Astrocyte of the cerebellum (primary cell): ENCODE data around the gene RFX5.
"Not testable (repeated sequence)": the region's sequence is repeated elsewhere in the genome, so short reads cannot be mapped to it uniquely, and the experiment has no call there.

Experiments
- DNase-seq: peaks from one replicate; pipeline ENCODE4 v3.0.0-alpha.2; 2011; ENCODE audit warnings: low read depth
- H3K4me3 ChIP-seq: 2 replicates; pipeline ENCODE4 v1.5.1; 2011; ENCODE audit warnings: mild to moderate bottlenecking, low read depth, low read length, moderate library complexity
- in situ Hi-C: cut with HindIII; loops from 2 replicates; pipeline ENCODE4 v1.10.0; 2017; ENCODE audit warnings: low sequenced_read_pairs
- TF ChIP-seq, protein P1 (sequence below): IDR thresholded peaks from 2 replicates; pipeline ENCODE4 v1.5.1; 2012; ENCODE audit warnings: low read length, low read depth, moderate library complexity, mild to moderate bottlenecking; ENCODE audit errors: missing control alignments

Gene RFX5

DNA sequence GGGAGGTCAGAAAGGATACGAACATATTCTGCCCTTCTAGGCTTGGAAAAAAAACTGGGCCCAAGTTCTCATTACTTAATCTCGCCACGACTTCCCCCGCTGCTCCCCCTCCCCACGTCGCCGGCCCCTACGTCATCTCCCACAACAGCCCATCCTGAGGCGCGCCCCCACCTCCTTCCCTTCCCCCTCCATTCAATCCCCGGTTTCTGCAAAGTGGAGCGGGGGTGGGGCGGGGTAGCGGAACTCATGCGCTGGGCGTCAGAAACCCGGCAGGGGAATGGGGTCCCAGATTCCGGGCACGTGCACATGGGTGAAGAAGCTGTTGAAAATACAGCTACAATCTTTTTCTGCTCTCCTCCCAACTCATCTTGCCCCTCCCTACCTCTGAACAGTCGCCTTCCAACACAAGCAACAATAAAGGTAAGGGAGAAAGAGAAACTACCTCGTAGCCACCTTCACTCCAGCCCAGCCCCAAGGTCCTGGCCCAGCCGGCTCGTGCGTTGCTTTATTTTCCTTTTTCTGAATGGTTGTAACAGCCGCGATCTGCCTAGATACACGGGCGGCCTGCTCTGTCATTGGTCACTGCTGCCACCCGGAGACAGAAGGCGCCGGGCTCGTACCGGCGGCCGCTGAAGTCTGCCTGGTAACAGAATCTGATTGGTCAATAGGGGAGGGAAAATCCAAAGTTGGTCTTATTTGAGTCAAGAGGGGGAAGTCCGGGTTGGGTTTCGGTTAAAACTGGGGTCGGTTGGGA lies at the start of gene RFX5:
RFX5 (minus strand) TSS at position 484 of the 754 bp plus-strand sequence. CDS start 932 bp downstream, outside the sequence.
- TF ChIP-seq, protein P1, sequence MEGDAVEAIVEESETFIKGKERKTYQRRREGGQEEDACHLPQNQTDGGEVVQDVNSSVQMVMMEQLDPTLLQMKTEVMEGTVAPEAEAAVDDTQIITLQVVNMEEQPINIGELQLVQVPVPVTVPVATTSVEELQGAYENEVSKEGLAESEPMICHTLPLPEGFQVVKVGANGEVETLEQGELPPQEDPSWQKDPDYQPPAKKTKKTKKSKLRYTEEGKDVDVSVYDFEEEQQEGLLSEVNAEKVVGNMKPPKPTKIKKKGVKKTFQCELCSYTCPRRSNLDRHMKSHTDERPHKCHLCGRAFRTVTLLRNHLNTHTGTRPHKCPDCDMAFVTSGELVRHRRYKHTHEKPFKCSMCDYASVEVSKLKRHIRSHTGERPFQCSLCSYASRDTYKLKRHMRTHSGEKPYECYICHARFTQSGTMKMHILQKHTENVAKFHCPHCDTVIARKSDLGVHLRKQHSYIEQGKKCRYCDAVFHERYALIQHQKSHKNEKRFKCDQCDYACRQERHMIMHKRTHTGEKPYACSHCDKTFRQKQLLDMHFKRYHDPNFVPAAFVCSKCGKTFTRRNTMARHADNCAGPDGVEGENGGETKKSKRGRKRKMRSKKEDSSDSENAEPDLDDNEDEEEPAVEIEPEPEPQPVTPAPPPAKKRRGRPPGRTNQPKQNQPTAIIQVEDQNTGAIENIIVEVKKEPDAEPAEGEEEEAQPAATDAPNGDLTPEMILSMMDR: no peak
- peak within 1 kb of the TSS; percentile 84 for H3K4me3 ChIP-seq
- in situ Hi-C loops: no loop called here
- peak; percentile 95 for DNase-seq

DNA sequence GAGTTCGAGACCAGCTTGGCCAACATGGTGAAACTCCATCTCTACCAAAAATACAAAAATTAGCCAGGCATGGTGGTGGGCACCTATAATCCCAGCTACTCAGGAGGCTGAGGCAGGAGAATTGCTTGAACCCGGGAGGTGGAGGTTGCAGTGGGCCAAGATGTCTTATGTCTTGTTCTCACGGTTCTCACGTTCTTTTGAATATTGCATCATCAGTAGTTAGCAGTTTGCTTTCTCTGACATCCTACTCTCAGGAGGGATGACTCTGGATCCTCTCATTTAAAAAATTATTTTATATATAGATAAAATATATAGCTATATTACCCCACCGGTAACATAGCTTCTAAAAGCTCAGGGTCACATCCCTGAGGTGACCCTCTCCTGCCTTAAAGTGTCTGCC lies 49.2 kb upstream of the RFX5 start:
- DNase-seq, in situ Hi-C loops, H3K4me3 ChIP-seq: not testable (repeated sequence)

DNA sequence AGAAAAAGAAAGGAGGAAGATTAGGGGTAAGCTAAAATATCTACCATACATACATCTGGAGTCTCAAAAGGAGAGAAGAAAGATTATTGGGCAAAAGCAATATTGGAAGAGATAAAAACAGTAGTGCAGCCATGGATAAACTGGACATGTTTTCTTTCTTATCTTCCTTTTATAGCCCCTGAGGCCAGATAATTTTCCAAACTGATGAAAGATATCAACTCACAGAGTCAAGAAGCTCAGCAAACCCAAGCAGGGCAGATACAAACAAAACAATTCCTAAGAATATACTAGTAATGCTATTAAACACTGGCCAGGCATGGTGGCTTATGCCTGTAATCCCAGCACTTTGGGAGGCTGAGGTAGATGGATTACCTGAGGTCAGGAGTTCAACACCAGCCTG lies 46.5 kb upstream of the RFX5 start:
- no peak for DNase-seq
- in situ Hi-C loops: no loop called here
- TF ChIP-seq, protein P1: no peak
- H3K4me3 ChIP-seq: no peak overlapping the region

DNA sequence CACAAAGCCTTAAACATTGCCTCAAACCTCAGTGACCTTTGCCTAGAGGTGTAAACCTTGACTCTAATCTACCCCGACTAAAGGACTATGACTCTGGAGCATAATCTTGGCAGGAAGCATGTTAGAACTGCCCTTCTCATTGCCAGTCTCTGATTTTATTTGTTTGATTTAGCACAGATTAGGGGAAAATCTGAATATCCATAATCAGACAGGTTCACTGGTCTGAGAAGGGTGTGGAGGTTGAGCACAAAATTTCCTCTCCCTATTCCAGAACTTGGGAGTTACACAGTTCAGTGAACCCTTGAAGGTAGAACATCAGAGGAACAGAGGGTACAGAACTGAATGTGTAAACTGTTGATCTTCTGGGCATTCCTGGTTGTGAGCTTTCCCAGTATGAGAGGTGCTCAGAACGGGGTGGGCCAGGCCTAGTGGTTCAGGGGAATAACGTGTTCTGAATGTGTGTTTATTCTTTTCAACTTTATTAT lies 44.1 kb upstream of the RFX5 start:
- H3K4me3 ChIP-seq: no peak overlapping the region
- no peak for DNase-seq
- in situ Hi-C loops: no loop called here
- TF ChIP-seq, protein P1: no peak

DNA sequence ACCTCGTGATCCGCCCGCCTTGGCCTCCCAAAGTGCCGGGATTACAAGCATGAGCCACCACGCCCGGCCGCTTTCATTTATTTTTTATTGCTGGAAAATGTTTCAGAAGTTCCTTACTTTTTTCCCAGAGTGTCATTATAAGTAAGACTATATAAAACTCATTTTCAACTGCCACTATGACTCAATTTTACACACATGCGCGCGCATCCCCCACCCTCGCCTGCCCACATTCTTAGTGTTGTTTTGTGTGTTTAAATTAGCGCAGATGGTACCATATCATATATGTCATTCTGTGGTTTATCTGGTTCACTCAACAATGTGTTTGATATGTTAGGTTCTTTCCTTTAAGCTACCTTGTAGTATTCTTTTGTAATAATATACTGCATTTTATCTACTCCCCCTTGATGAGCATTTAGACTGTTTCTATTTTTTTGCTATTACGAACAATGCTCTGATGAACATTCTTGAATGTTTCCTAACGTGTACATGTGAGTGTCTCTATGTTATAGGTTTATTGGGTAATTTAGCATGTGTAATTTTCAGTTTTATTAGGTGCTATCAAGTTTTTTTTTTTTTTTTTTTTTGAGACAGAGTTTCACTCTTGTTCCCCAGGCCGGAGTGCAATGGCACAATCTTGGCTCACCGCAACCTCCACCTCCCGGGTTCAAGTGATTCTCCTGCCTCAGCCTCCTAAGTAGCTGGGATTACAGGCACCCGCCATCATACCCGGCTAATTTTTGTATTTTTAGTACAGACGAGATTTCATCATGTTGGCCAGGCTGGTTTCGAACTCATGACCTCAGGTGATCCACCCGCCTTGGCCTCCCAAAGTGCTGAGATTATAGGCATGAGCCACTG lies 43.4 kb upstream of the RFX5 start:
- in situ Hi-C loops, DNase-seq, H3K4me3 ChIP-seq: not testable (repeated sequence)

DNA sequence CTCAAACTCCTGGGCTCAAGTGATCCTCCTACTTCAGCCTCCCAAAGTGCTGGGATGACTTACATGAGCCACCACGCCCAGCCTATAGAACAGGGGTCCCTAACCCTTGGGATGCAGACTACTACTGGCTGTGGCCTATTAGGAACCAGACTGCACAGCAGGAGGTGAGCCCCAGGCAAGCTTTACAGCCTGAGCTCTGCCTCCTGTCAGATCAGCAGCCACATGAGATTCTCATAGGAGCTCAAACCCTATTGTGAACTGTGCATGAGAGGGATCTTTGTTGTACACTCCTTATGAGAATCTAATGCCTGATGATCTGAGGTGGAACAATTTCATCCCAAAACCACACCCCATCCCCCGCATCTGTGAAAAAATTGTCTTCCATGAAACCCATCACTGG lies 39.0 kb upstream of the RFX5 start:
- in situ Hi-C loops: no loop called here
- H3K4me3 ChIP-seq: no peak overlapping the region
- TF ChIP-seq, protein P1: no peak
- no peak for DNase-seq

DNA sequence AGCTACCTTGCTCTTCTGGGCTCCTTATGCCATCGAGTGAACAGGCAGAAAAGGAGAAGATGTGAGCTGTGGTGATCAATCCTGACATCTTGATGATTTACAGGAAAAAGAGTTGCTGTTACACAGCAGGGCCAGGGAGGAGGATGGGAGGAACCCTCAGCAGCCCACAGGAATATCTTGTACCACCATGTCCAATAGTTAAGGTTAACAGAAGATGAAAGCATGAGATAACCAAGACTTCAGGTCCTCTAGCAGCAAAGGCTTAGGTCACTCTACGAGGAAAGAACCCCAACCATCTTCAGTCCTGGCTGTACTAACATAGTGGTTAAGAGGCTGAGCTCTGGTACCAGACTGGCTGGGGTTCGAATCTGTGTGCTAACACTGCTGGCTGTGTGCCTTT lies 37.5 kb upstream of the RFX5 start:
- no peak overlapping the region for H3K4me3 ChIP-seq
- TF ChIP-seq, protein P1: no peak
- DNase-seq: no peak
- in situ Hi-C loops: no loop called here
